SK-N-SH treated with all-trans-retinoic acid at 6 μM for 48 hours (cell line): ENCODE data around the gene ULK3.

Experiments
- ATAC-seq: fragments of 200-7000 bp; cut with Tn5 transposase; 3 replicates; pipeline ENCODE4 v1.9.1; 2020; ENCODE audit warnings: mild to moderate bottlenecking, moderate library complexity
- ARNTL ChIP-seq: fragments of 450-650 bp; formaldehyde crosslinking; IDR thresholded peaks from 2 replicates; pipeline ENCODE4 v1.5.0; 2020; ENCODE audit warnings: low read depth, mild to moderate bottlenecking, moderate library complexity, borderline replicate concordance
- BACH2 ChIP-seq: fragments of 250-450 bp; sonication (Bioruptor Pico); IDR thresholded peaks from 2 replicates; pipeline ENCODE4 v1.9.0; 2021; ENCODE audit warnings: mild to moderate bottlenecking, borderline replicate concordance
- ESRRG ChIP-seq: fragments of 250-450 bp; sonication (Bioruptor Pico); IDR thresholded peaks from 2 replicates; pipeline ENCODE4 v1.6.1; 2021; ENCODE audit warnings: mild to moderate bottlenecking
- GLIS3 ChIP-seq: fragments of 250-450 bp; sonication (Bioruptor Pico); IDR thresholded peaks from 2 replicates; pipeline ENCODE4 v1.5.0; 2020; ENCODE audit warnings: mild to moderate bottlenecking, moderate library complexity
- ISL1 ChIP-seq: fragments of 250-450 bp; sonication (Bioruptor Pico); IDR thresholded peaks from 2 replicates; pipeline ENCODE4 v2.1.2; 2022; ENCODE audit warnings: mild to moderate bottlenecking, moderate library complexity
- PPARA ChIP-seq: fragments of 250-450 bp; sonication (Bioruptor Pico); IDR thresholded peaks from 2 replicates; pipeline ENCODE4 v1.5.0; 2020; ENCODE audit warnings: mild to moderate bottlenecking, borderline replicate concordance
- RARB ChIP-seq: fragments of 250-450 bp; sonication (Bioruptor Pico); IDR thresholded peaks from 2 replicates; pipeline ENCODE4 v1.8.0; 2021; ENCODE audit warnings: mild to moderate bottlenecking, moderate library complexity
- SNAI2 ChIP-seq: fragments of 250-450 bp; sonication (Bioruptor Pico); IDR thresholded peaks from 2 replicates; pipeline ENCODE4 v1.5.0; 2020; ENCODE audit warnings: mild to moderate bottlenecking, moderate library complexity
- TCF4 ChIP-seq: fragments of 250-450 bp; sonication (Bioruptor Pico); IDR thresholded peaks from 2 replicates; pipeline ENCODE4 v1.8.0; 2021; ENCODE audit warnings: mild to moderate bottlenecking, moderate library complexity, borderline replicate concordance
- TOX ChIP-seq: fragments of 250-450 bp; sonication (Bioruptor Pico); IDR thresholded peaks from 2 replicates; pipeline ENCODE4 v1.8.0; 2021; ENCODE audit warnings: mild to moderate bottlenecking, moderate library complexity, borderline replicate concordance
- ZFP3 ChIP-seq: fragments of 250-450 bp; sonication (Bioruptor Pico); IDR thresholded peaks from 2 replicates; pipeline ENCODE4 v1.5.0; 2020; ENCODE audit warnings: mild to moderate bottlenecking, moderate library complexity
- ZFP30 ChIP-seq: fragments of 450-650 bp; formaldehyde crosslinking; IDR thresholded peaks from 2 replicates; pipeline ENCODE4 v1.5.0; 2022; ENCODE audit warnings: mild to moderate bottlenecking, moderate library complexity
- ZNF70 ChIP-seq: fragments of 450-650 bp; formaldehyde crosslinking; IDR thresholded peaks from 2 replicates; pipeline ENCODE4 v1.5.0; 2020; ENCODE audit warnings: mild to moderate bottlenecking, moderate library complexity
- ZNF8 ChIP-seq: fragments of 450-650 bp; formaldehyde crosslinking; IDR thresholded peaks from 2 replicates; pipeline ENCODE4 v1.5.0; 2020; ENCODE audit warnings: mild to moderate bottlenecking, moderate library complexity
- TF ChIP-seq, protein P1 (sequence below): fragments of 250-450 bp; sonication (Bioruptor Pico); IDR thresholded peaks from 2 replicates; pipeline ENCODE4 v1.5.1; 2020; ENCODE audit warnings: low read depth, mild to moderate bottlenecking, moderate library complexity
- TF ChIP-seq, protein P2 (sequence below): fragments of 250-450 bp; sonication (Bioruptor Pico); IDR thresholded peaks from 2 replicates; pipeline ENCODE4 v1.8.0; 2021; ENCODE audit warnings: low read depth, mild to moderate bottlenecking, moderate library complexity, borderline replicate concordance
- TF ChIP-seq, protein P3 (sequence below): fragments of 250-450 bp; sonication (Bioruptor Pico); IDR thresholded peaks from 2 replicates; pipeline ENCODE4 v1.8.0; 2020; ENCODE audit warnings: mild to moderate bottlenecking, moderate library complexity, borderline replicate concordance
- TF ChIP-seq, protein P4 (sequence below): fragments of 250-450 bp; sonication (Bioruptor Pico); IDR thresholded peaks from 2 replicates; pipeline ENCODE4 v1.5.0; 2020; ENCODE audit warnings: mild to moderate bottlenecking, moderate library complexity

Gene ULK3

GRCh38 chr15:74884428-74885223, 41.7 kb upstream of the ULK3 start:
- no peak for ATAC-seq
- no peak for TF ChIP-seq ESRRG (CRISPR knock-in tag)
- TF ChIP-seq, protein P1, sequence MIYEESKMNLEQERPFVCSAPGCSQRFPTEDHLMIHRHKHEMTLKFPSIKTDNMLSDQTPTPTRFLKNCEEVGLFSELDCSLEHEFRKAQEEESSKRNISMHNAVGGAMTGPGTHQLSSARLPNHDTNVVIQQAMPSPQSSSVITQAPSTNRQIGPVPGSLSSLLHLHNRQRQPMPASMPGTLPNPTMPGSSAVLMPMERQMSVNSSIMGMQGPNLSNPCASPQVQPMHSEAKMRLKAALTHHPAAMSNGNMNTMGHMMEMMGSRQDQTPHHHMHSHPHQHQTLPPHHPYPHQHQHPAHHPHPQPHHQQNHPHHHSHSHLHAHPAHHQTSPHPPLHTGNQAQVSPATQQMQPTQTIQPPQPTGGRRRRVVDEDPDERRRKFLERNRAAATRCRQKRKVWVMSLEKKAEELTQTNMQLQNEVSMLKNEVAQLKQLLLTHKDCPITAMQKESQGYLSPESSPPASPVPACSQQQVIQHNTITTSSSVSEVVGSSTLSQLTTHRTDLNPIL (CRISPR knock-in tag): no peak
- TF ChIP-seq RARB (CRISPR knock-in tag): no peak
- no peak for TF ChIP-seq BACH2 (CRISPR knock-in tag)
- TF ChIP-seq TOX (CRISPR knock-in tag): no peak
- TF ChIP-seq SNAI2 (CRISPR knock-in tag): no peak
- no peak for TF ChIP-seq ISL1 (CRISPR knock-in tag)
- TF ChIP-seq, protein P2, sequence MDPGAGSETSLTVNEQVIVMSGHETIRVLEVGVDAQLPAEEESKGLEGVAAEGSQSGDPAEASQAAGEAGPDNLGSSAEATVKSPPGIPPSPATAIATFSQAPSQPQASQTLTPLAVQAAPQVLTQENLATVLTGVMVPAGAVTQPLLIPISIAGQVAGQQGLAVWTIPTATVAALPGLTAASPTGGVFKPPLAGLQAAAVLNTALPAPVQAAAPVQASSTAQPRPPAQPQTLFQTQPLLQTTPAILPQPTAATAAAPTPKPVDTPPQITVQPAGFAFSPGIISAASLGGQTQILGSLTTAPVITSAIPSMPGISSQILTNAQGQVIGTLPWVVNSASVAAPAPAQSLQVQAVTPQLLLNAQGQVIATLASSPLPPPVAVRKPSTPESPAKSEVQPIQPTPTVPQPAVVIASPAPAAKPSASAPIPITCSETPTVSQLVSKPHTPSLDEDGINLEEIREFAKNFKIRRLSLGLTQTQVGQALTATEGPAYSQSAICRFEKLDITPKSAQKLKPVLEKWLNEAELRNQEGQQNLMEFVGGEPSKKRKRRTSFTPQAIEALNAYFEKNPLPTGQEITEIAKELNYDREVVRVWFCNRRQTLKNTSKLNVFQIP: no peak
- no peak for TF ChIP-seq TCF4 (CRISPR knock-in tag)
- no peak for TF ChIP-seq PPARA (CRISPR knock-in tag)
- TF ChIP-seq ARNTL (CRISPR knock-in tag): no peak
- TF ChIP-seq, all 23 proteins: peak for 0

DNA sequence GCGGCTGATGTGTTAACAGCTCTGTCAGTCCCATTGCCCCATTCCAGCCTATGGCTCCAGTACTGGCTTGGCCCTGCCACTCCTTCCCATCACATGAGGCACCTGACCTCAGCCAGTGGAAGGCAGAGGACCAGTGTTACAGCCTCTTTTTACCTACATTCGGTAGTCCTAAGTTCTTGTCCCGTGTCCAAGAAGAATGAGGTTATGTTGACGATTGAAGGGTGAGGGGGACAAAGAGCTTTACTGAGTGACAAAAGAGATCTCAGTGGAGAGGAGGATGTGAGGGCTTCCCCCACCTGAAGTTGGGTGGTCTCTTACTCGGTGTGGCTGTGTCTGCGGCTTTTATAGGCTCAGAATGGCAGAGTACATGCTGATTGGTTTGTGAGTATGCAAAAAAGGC, 39.6 kb upstream of the ULK3 start:
- ATAC-seq: no peak
- TF ChIP-seq, protein P3, sequence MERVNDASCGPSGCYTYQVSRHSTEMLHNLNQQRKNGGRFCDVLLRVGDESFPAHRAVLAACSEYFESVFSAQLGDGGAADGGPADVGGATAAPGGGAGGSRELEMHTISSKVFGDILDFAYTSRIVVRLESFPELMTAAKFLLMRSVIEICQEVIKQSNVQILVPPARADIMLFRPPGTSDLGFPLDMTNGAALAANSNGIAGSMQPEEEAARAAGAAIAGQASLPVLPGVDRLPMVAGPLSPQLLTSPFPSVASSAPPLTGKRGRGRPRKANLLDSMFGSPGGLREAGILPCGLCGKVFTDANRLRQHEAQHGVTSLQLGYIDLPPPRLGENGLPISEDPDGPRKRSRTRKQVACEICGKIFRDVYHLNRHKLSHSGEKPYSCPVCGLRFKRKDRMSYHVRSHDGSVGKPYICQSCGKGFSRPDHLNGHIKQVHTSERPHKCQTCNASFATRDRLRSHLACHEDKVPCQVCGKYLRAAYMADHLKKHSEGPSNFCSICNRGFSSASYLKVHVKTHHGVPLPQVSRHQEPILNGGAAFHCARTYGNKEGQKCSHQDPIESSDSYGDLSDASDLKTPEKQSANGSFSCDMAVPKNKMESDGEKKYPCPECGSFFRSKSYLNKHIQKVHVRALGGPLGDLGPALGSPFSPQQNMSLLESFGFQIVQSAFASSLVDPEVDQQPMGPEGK (CRISPR knock-in tag): no peak
- TF ChIP-seq ZNF70 (CRISPR knock-in tag) (no peak), ISL1 (CRISPR knock-in tag) (no peak)

GRCh38 chr15:74878273-74878672, 35.3 kb upstream of the ULK3 start:
- no peak for TF ChIP-seq ZFP30 (CRISPR knock-in tag)
- TF ChIP-seq ZFP3 (CRISPR knock-in tag): no peak
- no peak for TF ChIP-seq BACH2 (CRISPR knock-in tag)
- no peak for TF ChIP-seq RARB (CRISPR knock-in tag)
- TF ChIP-seq TOX (CRISPR knock-in tag): no peak
- TF ChIP-seq, protein P2: no peak
- TF ChIP-seq, protein P4, sequence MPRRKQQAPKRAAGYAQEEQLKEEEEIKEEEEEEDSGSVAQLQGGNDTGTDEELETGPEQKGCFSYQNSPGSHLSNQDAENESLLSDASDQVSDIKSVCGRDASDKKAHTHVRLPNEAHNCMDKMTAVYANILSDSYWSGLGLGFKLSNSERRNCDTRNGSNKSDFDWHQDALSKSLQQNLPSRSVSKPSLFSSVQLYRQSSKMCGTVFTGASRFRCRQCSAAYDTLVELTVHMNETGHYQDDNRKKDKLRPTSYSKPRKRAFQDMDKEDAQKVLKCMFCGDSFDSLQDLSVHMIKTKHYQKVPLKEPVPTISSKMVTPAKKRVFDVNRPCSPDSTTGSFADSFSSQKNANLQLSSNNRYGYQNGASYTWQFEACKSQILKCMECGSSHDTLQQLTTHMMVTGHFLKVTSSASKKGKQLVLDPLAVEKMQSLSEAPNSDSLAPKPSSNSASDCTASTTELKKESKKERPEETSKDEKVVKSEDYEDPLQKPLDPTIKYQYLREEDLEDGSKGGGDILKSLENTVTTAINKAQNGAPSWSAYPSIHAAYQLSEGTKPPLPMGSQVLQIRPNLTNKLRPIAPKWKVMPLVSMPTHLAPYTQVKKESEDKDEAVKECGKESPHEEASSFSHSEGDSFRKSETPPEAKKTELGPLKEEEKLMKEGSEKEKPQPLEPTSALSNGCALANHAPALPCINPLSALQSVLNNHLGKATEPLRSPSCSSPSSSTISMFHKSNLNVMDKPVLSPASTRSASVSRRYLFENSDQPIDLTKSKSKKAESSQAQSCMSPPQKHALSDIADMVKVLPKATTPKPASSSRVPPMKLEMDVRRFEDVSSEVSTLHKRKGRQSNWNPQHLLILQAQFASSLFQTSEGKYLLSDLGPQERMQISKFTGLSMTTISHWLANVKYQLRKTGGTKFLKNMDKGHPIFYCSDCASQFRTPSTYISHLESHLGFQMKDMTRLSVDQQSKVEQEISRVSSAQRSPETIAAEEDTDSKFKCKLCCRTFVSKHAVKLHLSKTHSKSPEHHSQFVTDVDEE (CRISPR knock-in tag): no peak
- no peak for TF ChIP-seq ESRRG (CRISPR knock-in tag)
- no peak for TF ChIP-seq SNAI2 (CRISPR knock-in tag)
- TF ChIP-seq ZNF8 (CRISPR knock-in tag): no peak
- no peak for TF ChIP-seq TCF4 (CRISPR knock-in tag)
- no peak for TF ChIP-seq GLIS3
- no peak for ATAC-seq
